ENCODE measurements around the gene ALPP.
"Not testable (repeated sequence)": the region's sequence is repeated elsewhere in the genome, so short reads cannot be mapped to it uniquely, and the experiment has no call there.

The ALPP gene

DNA sequence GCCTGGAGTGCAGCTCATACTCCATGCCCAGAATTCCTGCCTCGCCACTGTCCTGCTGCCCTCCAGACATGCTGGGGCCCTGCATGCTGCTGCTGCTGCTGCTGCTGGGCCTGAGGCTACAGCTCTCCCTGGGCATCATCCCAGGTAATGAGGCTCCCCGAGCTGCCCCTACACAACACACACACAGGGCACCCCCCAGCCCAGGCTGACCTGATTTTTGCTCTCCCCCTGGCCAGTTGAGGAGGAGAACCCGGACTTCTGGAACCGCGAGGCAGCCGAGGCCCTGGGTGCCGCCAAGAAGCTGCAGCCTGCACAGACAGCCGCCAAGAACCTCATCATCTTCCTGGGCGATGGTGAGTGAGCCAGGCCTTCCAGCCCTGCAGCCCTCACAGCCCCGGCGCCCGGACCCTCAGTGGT, at the start of gene ALPP:
ALPP (plus strand) TSS at position 17 of the 417 bp plus-strand sequence; CDS start at position 69, 52 bp downstream.
- DNase-seq (ENCODE audit: extremely low read depth in 1 of 2, low read depth in 1 of 2), result not testable (repeated sequence)

DNA sequence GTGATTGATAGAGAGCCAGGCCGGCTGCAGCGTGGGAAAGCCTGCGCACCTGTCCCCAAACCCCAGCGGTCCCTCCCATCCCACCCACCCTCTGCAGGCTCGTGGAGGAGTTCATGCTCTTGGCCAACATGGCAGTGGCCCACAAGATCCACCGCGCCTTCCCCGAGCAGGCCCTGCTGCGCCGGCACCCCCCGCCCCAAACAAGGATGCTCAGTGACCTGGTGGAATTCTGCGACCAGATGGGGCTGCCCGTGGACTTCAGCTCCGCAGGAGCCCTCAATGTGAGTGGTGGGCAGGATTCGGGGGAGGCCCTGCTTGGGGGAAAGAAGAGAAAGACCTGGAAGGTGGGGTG, 48.9 kb upstream of the ALPP start:
- no peak for DNase-seq (ENCODE audit: extremely low read depth in 1 of 2, low read depth in 1 of 2)

DNA sequence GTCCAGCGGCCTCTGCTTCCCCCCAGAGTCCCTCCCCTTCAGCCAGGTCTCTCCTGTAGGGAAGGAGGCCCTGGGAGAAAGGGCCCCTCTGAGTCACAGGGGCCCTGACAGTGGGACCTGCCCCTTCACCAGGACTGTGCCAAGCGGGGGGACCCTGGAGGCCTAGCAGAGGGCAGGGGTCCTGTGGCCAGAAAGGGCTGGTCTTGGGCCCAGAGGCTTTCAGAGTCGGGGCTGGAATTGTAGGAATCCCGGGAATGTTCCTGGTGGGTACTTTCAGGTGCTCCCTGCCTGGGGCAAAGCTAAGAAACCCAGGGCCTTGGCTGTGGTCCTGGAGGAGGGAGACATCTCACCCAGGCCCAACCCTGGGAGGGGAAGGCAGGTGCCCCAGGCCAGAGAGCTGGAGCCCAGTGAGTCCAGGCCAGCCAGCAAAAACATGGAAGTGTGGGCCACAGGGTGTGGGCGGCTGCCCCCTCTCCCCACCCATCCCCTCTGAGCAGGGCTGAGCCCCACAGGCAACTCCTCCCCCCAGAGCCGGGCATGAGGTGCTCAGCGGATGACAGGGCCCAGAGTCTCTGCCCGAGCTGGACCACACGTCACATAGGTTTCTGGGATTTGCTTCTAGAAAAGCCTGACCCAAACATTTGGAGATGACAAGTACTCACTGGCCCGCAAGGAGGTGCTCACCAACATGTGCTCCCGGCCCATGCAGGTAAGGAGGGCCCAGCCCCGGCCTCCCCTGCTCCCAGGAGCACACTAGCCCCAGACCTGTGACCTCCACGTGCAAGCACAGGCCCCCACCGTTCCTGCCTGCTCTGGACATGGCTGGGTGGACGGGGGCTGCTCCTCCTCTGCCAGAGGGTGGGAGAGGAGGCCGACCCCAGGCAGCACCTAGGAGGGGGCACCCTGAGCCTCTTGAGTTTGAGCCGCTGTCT, 48.2 kb upstream of the ALPP start:
- DNase-seq (ENCODE audit: extremely low read depth in 1 of 2, low read depth in 1 of 2), result no peak

DNA sequence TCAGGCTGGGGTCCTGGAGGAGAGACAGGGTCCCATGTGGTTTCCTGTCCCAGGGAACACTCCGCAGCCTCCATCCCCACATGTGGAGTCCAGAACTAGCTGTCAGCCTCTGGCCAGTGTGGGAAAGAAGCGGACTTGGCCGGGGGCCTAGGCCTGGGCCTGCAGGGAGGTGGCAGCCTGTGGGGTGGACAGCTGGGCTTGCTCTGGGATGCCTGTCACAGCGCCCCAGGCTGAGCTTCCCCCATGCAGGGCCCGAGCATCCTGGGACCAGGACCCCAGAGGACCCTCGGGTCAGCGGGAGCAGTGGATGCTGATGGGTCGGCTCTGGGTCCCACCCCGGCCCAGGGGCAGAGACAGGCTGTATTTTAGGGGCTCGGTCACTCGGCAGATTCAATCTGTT, 47.5 kb upstream of the ALPP start:
- DNase-seq (ENCODE audit: extremely low read depth in 1 of 2, low read depth in 1 of 2), result not testable (repeated sequence)

DNA sequence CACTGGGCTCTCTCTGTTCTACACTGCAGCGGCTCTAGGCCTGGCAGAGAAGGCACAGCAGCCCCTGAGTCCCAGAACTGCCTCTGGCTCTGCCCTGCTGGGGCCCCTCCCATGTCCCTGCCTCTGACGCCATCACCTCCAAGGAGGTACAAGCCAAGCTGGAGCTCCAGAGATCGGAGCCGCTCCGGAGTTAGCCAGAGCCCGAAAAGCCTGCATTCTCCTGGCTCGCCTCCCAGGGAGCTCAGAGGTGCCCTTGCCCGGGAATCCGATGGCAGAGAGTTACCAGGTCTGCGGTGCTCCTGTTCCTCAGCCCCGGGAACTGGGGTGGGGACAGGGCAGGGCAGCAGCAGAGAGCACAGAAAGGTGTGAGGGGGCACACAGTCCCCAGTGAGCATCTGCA, 46.9 kb upstream of the ALPP start:
- not testable (repeated sequence) for DNase-seq (ENCODE audit: extremely low read depth in 1 of 2, low read depth in 1 of 2)

DNA sequence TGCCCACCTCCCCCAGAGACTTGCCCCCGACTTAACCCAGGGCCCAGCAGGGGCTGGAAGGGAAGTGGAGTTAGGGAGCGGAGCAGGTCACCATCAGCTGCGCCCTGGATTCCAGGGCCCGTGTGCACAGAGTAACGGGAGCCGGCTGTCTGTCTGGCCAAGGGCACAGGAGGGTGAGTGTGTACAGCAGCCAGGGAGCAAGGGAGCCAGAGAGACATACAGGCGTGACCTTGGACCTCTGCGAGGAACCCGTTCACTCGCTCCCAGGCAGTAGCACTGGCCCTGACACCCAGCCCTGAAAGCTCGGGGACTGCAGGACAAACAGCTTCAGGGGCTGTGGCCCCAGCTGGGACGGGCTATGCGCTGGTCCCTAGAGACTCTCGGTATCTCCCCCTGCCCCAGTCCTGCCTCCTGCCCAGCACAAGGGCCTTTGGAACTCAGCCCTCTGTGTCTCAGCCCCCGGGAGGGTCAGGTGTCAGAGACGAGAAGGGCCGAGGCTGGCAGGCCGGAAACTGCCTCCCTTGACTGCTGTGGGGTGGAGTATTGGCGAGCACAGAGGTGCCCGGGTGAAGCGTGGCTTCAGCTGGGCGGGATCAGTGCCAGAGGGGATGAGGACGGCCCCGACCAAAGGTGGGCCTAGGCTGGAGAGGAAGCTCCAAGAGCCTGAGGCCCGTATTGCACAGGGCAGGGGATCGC, 46.2 kb upstream of the ALPP start:
- DNase-seq (ENCODE audit: extremely low read depth in 1 of 2, low read depth in 1 of 2), result not testable (repeated sequence)

DNA sequence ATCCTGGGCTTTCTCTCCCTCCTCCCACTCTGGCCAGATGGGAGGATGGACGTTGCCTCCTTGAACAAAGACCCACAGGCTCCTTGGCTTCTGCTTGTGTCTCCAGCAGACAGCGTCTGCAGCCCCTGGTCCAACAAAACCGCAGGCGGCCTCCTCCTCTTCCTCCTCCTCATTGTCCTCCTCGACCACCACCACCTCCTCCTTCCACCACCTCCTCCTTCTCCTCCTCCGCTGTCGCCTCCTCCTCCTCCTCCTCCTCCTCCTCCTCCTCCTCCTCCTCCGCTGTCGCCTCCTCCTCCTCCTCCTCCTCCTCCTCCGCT, 45.7 kb upstream of the ALPP start:
- no peak for DNase-seq (ENCODE audit: extremely low read depth in 1 of 2, low read depth in 1 of 2)

DNA sequence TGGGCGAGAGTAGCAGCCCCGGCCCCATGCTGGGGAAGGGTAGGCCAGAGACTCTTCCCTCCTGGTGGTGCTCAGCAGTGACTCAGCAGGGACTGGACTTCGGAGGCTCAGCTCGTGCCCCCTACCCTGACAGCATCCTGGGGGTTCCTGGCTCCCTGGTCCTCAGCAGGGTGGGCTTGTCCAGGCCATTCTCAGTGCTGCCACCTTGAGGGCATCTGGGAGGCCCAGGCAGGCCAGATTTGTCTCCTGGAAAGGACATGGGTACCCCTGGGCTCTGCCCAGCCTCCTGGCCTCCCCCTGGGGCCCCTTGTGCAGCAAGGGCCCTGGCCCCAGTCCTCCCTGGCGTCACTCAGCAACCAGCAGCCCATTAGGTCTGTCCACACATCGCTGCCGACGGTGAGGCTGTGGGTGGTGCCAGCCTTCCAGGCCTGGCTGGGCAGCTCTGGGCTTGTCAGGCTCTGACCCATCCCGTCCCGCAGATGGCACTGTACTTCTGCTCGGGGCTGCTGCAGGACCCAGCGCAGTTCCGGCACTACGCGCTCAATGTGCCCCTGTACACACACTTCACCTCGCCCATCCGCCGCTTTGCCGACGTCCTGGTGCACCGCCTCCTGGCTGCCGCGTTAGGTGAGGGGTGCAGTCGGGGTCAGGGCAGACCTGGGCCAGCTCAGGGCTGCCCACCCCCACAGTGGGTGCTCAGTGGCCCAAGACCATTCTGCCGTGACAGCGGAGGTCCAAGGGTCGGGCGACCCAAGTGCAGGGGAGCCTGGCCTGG, 45.0 kb upstream of the ALPP start:
- DNase-seq (ENCODE audit: extremely low read depth in 1 of 2, low read depth in 1 of 2), result no peak

DNA sequence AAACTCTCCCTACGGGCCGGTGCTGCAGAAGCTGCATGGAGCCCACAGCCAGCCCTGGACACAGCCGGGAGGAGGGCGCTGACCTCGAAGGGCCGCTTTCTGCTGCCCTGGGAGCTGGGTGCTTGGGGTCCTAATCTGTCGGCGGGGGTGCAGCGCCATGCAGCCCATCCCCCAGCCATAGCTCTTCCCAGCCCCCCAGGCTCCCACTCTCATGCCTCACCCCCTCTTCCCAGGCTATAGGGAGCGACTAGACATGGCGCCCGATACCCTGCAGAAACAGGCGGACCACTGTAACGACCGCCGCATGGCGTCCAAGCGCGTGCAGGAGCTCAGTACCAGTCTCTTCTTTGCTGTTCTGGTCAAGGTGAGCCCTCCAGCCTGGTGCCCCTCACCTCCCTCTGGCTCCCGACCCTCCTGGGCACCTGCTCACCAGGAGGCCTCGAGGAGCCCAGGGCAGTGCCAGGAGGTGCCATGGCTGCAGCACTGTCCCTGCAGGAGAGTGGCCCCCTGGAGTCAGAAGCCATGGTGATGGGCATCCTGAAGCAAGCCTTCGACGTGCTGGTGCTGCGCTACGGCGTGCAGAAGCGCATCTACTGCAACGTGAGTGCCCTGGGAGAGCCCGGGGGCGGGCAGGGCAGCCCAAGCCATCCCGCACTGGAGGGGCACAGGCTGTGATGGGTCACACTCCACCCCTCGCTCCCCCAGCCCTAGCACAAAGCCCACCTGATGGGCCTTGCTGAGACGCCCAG, 44.2 kb upstream of the ALPP start:
- not testable (repeated sequence) for DNase-seq (ENCODE audit: extremely low read depth in 1 of 2, low read depth in 1 of 2)

DNA sequence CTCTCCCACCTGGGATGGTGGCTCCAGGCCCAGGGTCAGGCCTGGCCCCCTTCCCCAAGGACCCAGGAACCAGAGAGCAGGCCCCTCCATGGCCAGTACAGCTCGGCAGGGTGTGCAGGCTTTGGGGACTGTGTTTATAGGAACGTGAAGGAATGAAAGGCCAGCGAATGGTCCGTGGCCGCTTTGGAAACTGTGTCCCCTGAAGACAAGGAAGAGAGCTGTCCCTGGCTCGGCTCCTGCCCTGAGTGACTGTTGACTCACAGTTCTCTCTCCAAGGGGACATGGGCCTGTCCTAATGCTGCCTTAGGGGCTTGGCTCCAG, 43.7 kb upstream of the ALPP start:
- not testable (repeated sequence) for DNase-seq (ENCODE audit: extremely low read depth in 1 of 2, low read depth in 1 of 2)

DNA sequence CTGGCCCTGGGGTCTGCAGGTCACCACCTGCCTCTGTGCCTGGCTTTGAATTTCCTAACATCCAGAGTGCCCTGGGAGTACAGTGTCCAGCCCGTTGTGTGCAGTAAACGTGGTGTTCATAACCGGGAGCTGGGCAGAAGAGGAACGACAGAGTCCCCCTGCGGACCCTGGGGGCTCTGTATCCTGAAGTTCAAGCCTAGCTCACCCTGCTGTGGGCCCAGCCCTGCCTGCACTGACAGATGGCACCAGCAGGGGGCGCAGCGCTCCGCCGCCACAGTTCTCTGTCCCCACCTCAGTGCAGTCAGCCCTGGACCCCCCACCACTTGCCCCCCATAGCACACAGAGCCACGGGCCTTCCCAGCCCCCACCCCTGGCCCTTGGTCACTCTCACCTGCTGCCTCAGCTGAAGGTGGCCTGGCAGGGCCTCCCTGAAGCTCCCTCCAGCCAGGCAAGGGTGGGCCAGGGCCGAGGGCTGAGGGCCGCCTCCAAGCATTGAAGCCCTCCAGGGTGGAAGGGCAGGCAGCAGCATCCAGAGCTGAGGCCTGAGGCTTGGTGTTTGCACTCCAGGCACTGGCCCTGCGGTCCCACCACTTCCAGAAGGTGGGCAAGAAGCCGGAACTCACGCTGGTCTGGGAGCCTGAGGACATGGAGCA, 43.2 kb upstream of the ALPP start:
- DNase-seq (ENCODE audit: extremely low read depth in 1 of 2, low read depth in 1 of 2), result not testable (repeated sequence)

DNA sequence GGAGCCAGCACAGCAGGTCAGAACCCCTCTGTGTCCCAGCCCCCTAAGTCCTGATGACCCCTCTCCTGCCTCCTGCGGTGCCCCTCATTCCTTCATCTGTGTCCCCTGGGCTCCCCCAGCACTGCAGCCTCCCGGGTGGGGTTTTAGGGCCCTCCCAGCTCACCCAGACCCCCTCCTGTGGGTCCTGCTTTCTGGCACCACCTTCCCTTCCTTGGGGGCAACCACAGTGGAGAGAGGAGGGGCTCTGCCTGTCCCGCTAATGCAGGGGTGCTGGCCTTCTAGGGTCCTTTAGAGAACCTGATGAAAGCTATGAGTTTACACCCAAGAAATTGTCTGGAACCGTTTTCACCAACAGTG, 42.7 kb upstream of the ALPP start:
- no peak for DNase-seq (ENCODE audit: extremely low read depth in 1 of 2, low read depth in 1 of 2)

DNA sequence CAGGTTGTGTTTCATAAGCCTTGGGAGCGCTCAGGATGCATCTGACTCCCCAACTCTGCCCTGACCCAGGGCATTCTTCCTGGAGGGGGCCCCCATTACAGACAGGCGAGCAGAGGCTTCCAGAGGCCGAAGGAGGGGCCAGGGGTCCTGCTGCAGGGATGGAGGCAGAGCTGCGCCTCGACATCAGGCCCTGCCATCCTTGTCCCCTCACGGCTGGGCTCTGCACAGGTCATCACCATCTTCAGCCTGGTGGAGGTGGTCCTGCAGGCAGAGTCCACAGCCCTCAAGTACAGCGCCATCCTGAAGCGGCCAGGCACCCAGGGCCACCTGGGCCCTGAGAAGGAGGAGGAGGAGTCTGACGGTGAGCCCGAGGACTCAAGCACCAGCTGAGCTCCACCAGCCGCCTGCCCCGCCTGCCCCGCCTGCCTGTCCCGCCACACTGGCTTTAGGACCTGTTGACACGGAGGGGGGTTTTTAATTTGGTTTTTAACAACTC, 42.3 kb upstream of the ALPP start:
- no peak for DNase-seq (ENCODE audit: extremely low read depth in 1 of 2, low read depth in 1 of 2)

DNA sequence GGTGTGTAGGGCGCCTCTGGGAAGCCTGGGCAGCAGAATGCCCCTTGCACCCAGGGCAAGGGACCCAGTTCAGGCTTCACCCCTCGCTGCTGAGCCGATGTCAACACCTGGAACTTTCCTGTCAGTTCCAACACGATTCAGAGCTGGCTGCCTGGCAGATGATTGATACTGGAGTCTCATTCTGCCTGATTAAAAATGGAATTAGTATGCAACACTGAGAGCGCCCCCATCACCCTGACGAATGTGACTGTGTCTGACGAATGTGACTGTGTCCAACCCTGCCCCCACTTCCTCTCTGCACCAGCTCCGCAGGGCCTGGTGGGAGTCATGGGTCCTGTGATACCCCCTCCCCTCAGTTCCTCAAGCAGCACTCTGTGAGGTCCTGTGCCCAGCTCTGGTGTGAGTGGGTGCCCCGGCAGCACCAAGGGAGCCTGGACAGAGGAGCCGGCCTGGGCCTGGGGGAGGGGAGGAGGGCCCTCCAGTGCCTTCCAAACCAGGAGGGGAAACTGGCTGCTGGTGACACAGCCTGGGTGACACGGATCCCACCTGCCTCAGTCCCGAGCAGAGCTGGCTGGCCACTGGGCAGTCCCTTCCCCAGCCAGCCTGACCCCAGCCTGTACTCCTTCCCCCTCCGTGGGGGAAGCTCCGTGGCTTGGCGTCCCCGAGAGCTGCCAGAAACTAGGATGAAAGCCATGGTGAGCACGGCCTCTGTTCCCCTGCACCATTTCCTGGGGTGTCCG, 41.4 kb upstream of the ALPP start:
- no peak for DNase-seq (ENCODE audit: extremely low read depth in 1 of 2, low read depth in 1 of 2)

DNA sequence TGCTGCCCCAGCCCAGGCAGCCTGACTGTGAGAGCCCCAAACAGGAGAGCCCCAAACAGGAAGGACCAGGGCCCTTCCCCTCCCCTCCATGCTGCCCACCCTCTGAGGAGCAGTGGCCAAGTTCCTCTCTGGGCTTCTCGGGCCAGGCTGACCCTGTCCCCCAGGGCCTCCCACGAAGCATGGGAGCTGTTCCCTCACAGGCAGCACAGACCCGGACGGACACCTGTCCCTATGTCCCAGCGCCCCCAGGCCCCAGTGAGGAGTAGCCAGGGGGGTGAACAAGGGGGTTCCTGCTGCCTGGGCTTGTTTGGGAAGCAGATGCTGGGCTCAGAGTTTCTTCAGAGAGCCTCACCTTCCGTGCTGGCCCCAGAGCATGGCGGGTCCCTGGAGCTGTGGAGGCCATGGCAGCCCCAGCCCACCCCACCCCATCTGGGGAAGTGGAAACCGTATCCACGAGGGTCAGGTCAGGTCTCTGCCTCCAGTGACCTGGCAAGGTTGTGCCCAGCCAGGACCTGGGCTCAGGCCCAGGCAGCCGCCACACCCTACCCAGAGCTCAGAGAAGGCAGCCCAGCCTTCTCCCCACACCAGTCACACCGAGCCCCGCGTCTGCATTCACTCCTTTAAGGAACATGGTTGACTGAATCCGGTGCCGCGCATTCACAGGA, 40.3 kb upstream of the ALPP start:
- DNase-seq (ENCODE audit: extremely low read depth in 1 of 2, low read depth in 1 of 2), result not testable (repeated sequence)

DNA sequence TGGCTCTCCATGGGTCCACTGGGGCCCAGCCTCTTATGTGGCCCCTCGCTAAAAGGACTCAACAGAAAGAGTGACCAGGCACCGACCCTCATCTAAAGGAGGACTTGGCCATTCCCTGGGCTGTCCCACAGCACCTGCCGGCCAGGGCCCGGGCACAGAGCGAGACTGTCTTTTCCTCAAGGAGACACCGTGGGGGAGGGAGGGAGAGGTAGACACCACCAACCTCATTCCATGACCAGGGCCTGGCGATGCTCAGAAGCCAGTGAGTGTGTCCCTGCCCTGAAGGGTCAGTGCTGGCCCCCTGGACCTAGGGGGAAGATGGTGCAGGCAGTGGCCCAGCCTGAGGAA, 39.8 kb upstream of the ALPP start:
- DNase-seq (ENCODE audit: extremely low read depth in 1 of 2, low read depth in 1 of 2), result no peak

DNA sequence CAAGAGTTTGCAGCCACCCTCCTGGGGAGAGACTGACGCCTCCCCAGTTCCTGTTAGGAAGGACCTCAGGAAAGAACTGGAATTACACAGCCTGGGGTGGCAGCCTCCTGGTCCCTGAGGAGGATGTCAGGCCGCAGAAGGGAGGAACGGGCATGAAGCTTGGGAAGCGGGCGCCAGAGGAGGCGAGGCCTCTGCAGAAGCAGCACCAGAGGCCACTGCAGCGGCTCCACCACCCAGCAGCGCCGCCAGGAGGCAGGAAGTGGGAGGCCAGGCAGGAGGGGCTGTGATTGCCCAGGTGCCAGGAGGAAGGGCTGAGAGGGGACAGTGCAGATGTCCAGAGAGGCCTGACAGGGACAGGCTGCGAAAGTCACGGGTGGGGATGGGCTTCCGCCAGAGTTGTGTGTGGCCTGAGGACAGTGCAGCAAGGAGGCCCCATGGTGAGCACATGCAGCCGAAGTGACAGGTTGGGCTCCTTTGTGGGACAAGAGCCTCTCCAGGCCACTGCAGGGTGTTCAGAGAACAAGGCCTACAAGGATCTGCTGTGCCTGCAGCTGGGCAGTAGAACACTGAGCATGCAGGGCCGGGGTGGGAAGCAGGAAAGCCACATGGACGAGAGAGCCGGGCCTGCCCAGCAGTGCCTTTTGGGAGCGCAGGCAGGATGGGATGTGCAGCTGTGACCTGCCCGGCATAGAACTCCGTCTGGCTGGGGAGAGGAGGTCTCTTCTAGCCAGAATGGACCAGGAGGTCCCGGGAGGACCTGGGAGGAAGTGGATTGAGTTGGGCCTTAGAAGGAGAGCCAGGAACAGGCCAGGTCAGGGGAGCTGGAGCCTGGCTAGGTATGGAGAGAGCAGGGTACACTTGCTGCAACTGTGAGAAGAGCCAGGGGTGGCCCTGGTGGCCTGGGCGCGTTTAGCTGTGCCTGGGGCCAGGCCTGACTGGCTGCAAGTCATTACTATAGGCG, 39.1 kb upstream of the ALPP start:
- no peak for DNase-seq (ENCODE audit: extremely low read depth in 1 of 2, low read depth in 1 of 2)

Measured in stimulated activated CD8-positive, alpha-beta memory T cell treated with anti-CD3 and anti-CD28 coated beads, Interleukin-7, amount 100 ng/mL, for 48 hours (primary cell).